SH-SY5Y (cell line): ENCODE results near the gene KCNS3.

Experiments
- GATA2 ChIP-seq: IDR thresholded peaks from 2 replicates; pipeline ENCODE4 v1.6.1; 2011; ENCODE audit warnings: mild to moderate bottlenecking, low read depth, low read length
- GATA3 ChIP-seq: IDR thresholded peaks from 2 replicates; pipeline ENCODE4 v1.6.1; 2011; ENCODE audit warnings: low read depth, mild to moderate bottlenecking, low read length, moderate library complexity

- TF ChIP-seq GATA3 (no peak), GATA2 (no peak)
Observed at GRCh38 chr2:17853799-17854198, 24.7 kb upstream of the KCNS3 start.
